Loucy (cell line): Measurements from ENCODE around the gene RICTOR.

ENCODE experiments used
- H2AFZ ChIP-seq: fragments of 200-600 bp; sonication (generic); 2 replicates; pipeline ENCODE4 v1.6.0; 2016; ENCODE audit warnings: antibody characterized with exemption, mild to moderate bottlenecking, low read length, moderate library complexity
- H3F3A ChIP-seq: fragments of 200-600 bp; 2 replicates; pipeline ENCODE4 v1.6.0; 2016; ENCODE audit warnings: antibody characterized with exemption, low read depth, mild to moderate bottlenecking
- H3K27me3 ChIP-seq: fragments of 200-600 bp; sonication (generic); 2 replicates; pipeline ENCODE4 v1.6.1; 2014; ENCODE audit warnings: low read length, mild to moderate bottlenecking; ENCODE audit not compliant: insufficient read depth, poor library complexity, severe bottlenecking
- H3K36me3 ChIP-seq: fragments of 200-600 bp; sonication (generic); 2 replicates; pipeline ENCODE4 v1.6.1; 2016; ENCODE audit warnings: low read length; ENCODE audit not compliant: insufficient read depth
- H3K4me1 ChIP-seq: fragments of 200-600 bp; sonication (generic); 2 replicates; pipeline ENCODE4 v1.5.1; 2014; ENCODE audit warnings: low read length, mild to moderate bottlenecking; ENCODE audit not compliant: insufficient read depth, poor library complexity, severe bottlenecking
- H3K4me2 ChIP-seq: fragments of 200-600 bp; sonication (generic); 2 replicates; pipeline ENCODE4 v1.6.0; 2014; ENCODE audit warnings: antibody characterized with exemption, low read length, low read depth, mild to moderate bottlenecking; ENCODE audit not compliant: poor library complexity, severe bottlenecking
- H3K4me3 ChIP-seq: fragments of 200-600 bp; sonication (generic); 2 replicates; pipeline ENCODE4 v1.5.1; 2014; ENCODE audit warnings: low read length, mild to moderate bottlenecking, mixed read lengths; ENCODE audit not compliant: poor library complexity, severe bottlenecking
- H3K79me2 ChIP-seq: fragments of 200-600 bp; sonication (generic); 2 replicates; pipeline ENCODE4 v1.6.1; 2014; ENCODE audit warnings: low read length; ENCODE audit not compliant: insufficient read depth
- H3K9ac ChIP-seq: fragments of 200-600 bp; sonication (generic); 2 replicates; pipeline ENCODE4 v1.6.0; 2014; ENCODE audit warnings: mild to moderate bottlenecking, low read depth, low read length, moderate library complexity; ENCODE audit not compliant: poor library complexity, severe bottlenecking
- H3K9me2 ChIP-seq: fragments of 200-600 bp; sonication (generic); replicated peaks from 2 replicates; pipeline ENCODE4 v1.6.1; 2016; ENCODE audit warnings: low read depth, low read length, mixed read lengths
- H3K9me3 ChIP-seq: fragments of 200-600 bp; sonication (generic); 2 replicates; pipeline ENCODE4 v1.6.1; 2014; ENCODE audit warnings: mild to moderate bottlenecking, antibody characterized with exemption, low read length, low read depth; ENCODE audit not compliant: insufficient read depth
- H4K20me1 ChIP-seq: fragments of 200-600 bp; sonication (generic); 2 replicates; pipeline ENCODE4 v1.6.0; 2014; ENCODE audit warnings: antibody characterized with exemption, low read length, mild to moderate bottlenecking; ENCODE audit not compliant: insufficient read depth, poor library complexity, severe bottlenecking
- EZH2phosphoT487 ChIP-seq: fragments of 200-600 bp; IDR thresholded peaks from 2 replicates; pipeline ENCODE4 v1.6.1; 2018; ENCODE audit warnings: antibody characterized with exemption, mild to moderate bottlenecking, moderate library complexity, borderline replicate concordance
- TF ChIP-seq, protein P1 (sequence below): fragments of 200-600 bp; sonication (generic); conservative IDR thresholded peaks from 2 replicates; pipeline ENCODE4 v1.5.1; 2014; ENCODE audit warnings: mild to moderate bottlenecking, antibody characterized with exemption, low read length

Gene RICTOR

DNA sequence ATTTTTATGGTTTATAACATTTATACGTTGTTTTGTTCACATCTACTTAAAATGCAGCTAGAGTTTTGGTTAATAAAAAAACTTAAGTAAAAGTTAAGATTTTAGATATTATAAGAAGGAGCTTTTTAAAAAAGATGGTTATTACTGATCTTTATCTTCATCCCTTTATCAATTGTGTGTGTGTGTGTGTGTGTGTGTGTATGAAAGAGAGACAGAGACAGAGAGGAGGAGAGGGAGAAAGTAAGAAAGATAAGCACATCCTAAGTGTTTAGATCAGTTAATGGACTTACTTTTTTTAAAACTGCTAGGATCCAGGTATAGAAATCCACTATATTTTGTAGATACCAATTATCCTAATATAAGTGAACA lies 45.8 kb upstream of the RICTOR start:
- no peak for TF ChIP-seq EZH2phosphoT487
- Histone ChIP-seq H3K4me3 (no peak overlapping the region), H4K20me1 (no peaks in the 10 kb centered on the region), H3K4me2 (no peak overlapping the region), H3K9ac (no peak overlapping the region), H3K9me2 (no peaks in the 10 kb centered on the region), H3K36me3 (peaks cover 78% of the 10 kb centered on the region), H2AFZ (no peak overlapping the region), H3F3A (no peaks in the 10 kb centered on the region), H3K27me3 (no peaks in the 10 kb centered on the region), H3K79me2 (no peaks in the 10 kb centered on the region), H3K9me3 (no peaks in the 10 kb centered on the region), H3K4me1 (no peaks in the 10 kb centered on the region)

GRCh38 chr5:39119404-39120051 lies 45.3 kb upstream of the RICTOR start:
- Histone ChIP-seq H3K4me1 (no peaks in the 10 kb centered on the region), H3K9ac (no peak overlapping the region), H3K9me3 (no peaks in the 10 kb centered on the region), H2AFZ (no peak overlapping the region), H3K27me3 (no peaks in the 10 kb centered on the region), H3F3A (no peaks in the 10 kb centered on the region), H3K79me2 (no peaks in the 10 kb centered on the region), H3K4me3 (no peak overlapping the region), H3K4me2 (no peak overlapping the region), H3K9me2 (no peaks in the 10 kb centered on the region), H3K36me3 (peaks cover 77% of the 10 kb centered on the region), H4K20me1 (no peaks in the 10 kb centered on the region)
- no peak for TF ChIP-seq EZH2phosphoT487
- TF ChIP-seq, protein P1, sequence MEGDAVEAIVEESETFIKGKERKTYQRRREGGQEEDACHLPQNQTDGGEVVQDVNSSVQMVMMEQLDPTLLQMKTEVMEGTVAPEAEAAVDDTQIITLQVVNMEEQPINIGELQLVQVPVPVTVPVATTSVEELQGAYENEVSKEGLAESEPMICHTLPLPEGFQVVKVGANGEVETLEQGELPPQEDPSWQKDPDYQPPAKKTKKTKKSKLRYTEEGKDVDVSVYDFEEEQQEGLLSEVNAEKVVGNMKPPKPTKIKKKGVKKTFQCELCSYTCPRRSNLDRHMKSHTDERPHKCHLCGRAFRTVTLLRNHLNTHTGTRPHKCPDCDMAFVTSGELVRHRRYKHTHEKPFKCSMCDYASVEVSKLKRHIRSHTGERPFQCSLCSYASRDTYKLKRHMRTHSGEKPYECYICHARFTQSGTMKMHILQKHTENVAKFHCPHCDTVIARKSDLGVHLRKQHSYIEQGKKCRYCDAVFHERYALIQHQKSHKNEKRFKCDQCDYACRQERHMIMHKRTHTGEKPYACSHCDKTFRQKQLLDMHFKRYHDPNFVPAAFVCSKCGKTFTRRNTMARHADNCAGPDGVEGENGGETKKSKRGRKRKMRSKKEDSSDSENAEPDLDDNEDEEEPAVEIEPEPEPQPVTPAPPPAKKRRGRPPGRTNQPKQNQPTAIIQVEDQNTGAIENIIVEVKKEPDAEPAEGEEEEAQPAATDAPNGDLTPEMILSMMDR = no peak

DNA sequence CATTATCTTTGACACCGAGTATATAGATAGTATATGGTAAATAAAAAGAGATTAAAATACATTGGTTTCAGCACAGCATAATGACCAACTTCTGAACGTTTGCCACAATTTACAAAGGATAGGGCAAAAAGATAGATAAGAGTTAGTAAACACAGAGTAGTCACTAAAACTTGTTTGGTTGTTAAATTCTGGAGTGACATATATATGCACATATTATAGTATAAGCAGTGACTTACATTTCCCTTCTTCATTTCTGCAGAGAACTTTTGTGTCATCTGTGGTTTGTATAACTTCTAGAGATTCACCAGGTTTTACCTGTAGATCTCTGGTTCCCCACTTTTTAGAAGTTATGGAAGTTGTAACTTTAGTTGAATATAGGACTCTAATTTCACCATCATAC lies 44.4 kb upstream of the RICTOR start:
- no peaks in the 10 kb centered on the region for H3K79me2 ChIP-seq
- H3K4me2 ChIP-seq = no peak overlapping the region
- H3K27me3 ChIP-seq = no peaks in the 10 kb centered on the region

More for the DNA sequence above, 44.4 kb upstream of the RICTOR start:
- Histone ChIP-seq H3K9me2 (no peaks in the 10 kb centered on the region), H3K4me1 (no peaks in the 10 kb centered on the region), H2AFZ (no peak overlapping the region), H4K20me1 (no peaks in the 10 kb centered on the region), H3F3A (no peaks in the 10 kb centered on the region), H3K9me3 (no peaks in the 10 kb centered on the region), H3K36me3 (peaks cover 84% of the 10 kb centered on the region), H3K4me3 (no peak overlapping the region), H3K9ac (no peak overlapping the region)
- TF ChIP-seq EZH2phosphoT487 = no peak
- TF ChIP-seq, protein P1 = no peak
